GM19238 (cell line): ENCODE measurements around the gene TPSG1.

Experiments used
- DNase-seq: peaks from one replicate; pipeline ENCODE4 v3.0.0; 2011; ENCODE audit warnings: low spot score; ENCODE audit not compliant: insufficient read length

The TPSG1 gene

GRCh38 chr16:1177750-1178149, 47.3 kb downstream of the TPSG1 start:
- no peak for DNase-seq

- DNase-seq: no peak
Observed at GRCh38 chr16:1177053-1177452, 48.0 kb downstream of the TPSG1 start.

GRCh38 chr16:1176280-1176897, 48.7 kb downstream of the TPSG1 start:
- no peak for DNase-seq

GRCh38 chr16:1175566-1176279, 49.3 kb downstream of the TPSG1 start:
- DNase-seq: no peak

GRCh38 chr16:1174477-1175357, 50.4 kb downstream of the TPSG1 start:
- DNase-seq: no peak

- DNase-seq: no peak
Observed at GRCh38 chr16:1173788-1174451, 51.1 kb downstream of the TPSG1 start.

- DNase-seq: no peak
Observed at GRCh38 chr16:1172651-1173050, 52.4 kb downstream of the TPSG1 start.

GRCh38 chr16:1171854-1172428, 53.1 kb downstream of the TPSG1 start:
- no peak for DNase-seq
